ENCODE results near the gene AIG1.
"Not testable (repeated sequence)": the region's sequence is repeated elsewhere in the genome, so short reads cannot be mapped to it uniquely, and the experiment has no call there.

AIG1 gene

DNA sequence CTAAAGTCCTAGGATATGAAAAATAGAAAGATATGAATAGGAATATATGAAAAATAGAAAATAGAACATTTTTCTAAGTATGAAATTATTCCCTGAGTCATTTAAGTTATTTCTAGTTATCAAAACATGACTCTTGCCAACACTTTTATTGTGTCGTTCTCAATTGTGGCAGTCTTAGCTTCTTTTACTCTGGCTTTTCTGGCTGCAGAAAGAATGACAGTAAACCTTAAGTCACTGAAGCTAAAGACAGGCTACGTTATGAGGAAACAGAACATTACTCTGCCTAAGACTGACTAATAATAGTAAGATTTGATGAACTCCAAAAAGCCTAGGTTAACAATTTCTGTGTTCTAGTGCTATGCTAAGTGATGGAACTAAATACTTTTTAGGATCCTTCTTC, 74.6 kb downstream of the AIG1 start:
- Histone ChIP-seq H3K27ac (no peak overlapping the region), H3K4me1 (ENCODE audit: low read depth, poor library complexity, severe bottlenecking) (no peaks in the 10 kb centered on the region), H3K4me3 (IDR thresholded peaks at IDR 0.05; ENCODE audit: insufficient read depth, low read depth, low read length) (no peak overlapping the region), H3K4me2 (no peak overlapping the region), H3K36me3 (ENCODE audit: insufficient read depth) (no peaks in the 10 kb centered on the region), H2AFZ (ENCODE audit: low read depth) (no peak overlapping the region), H3K27me3 (ENCODE audit: insufficient read depth, low read depth) (no peaks in the 10 kb centered on the region), H4K20me1 (ENCODE audit: insufficient read depth) (no peaks in the 10 kb centered on the region), H3K9ac (no peak overlapping the region), H3K79me2 (ENCODE audit: insufficient read depth, low read depth) (no peaks in the 10 kb centered on the region)
- TF ChIP-seq, protein P1, sequence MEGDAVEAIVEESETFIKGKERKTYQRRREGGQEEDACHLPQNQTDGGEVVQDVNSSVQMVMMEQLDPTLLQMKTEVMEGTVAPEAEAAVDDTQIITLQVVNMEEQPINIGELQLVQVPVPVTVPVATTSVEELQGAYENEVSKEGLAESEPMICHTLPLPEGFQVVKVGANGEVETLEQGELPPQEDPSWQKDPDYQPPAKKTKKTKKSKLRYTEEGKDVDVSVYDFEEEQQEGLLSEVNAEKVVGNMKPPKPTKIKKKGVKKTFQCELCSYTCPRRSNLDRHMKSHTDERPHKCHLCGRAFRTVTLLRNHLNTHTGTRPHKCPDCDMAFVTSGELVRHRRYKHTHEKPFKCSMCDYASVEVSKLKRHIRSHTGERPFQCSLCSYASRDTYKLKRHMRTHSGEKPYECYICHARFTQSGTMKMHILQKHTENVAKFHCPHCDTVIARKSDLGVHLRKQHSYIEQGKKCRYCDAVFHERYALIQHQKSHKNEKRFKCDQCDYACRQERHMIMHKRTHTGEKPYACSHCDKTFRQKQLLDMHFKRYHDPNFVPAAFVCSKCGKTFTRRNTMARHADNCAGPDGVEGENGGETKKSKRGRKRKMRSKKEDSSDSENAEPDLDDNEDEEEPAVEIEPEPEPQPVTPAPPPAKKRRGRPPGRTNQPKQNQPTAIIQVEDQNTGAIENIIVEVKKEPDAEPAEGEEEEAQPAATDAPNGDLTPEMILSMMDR (conservative IDR thresholded peaks at IDR 0.05; ENCODE audit: low read depth, low read length): no peak

DNA sequence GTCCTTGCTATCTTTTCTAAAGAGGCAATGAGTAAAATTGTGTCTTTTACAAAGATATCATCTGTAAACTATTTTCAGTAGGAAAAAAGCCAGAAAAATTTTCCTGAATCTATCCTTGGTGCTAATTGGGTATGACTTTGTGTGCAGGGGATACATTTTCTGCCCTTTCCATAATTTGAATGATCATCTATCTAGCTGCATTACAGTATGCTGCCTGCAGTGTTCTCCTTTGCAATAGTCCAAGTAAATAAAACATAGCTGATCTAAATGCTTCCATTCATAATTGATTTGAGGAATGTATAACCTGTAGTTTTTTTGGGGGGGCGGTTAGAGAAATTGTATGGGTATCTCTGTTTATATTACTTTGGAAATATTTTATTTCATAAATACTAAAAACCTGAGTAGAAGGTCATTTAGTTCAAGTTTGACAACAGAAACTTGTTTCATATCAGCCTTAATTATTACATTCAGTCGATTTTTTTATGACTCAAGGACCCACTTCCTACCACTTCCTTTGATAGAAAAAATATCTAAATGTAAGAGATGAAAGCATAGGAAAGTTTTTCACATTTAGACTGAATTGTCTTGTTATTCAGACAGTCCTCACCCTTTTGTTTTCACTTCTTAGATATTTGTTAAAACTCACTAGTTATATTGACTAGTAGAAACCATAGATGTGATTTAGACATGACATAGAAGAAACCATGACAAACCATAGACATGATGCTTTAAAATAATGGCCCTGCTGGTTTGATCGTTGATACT, 75.3 kb downstream of the AIG1 start:
- no peak overlapping the region for H3K4me3 ChIP-seq (IDR thresholded peaks at IDR 0.05; ENCODE audit: insufficient read depth, low read depth, low read length)

DNA sequence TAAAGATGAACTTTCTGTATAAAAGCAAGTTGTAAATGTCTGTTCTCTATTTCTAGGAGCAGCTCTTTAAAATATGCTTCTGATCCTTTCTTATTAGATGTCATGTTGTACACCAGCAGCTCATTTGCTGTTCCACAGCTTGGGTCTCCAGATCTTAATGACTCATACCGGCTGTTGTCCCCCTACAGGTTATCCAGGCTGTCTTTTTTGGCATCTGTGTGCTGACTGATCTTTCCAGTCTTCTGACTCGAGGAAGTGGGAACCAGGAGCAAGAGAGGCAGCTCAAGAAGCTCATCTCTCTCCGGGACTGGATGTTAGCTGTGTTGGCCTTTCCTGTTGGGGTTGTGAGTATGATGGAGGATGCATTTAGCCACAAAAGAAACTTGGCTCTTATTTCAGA, 76.0 kb downstream of the AIG1 start:
- Histone ChIP-seq H3K4me3 (IDR thresholded peaks at IDR 0.05; ENCODE audit: insufficient read depth, low read depth, low read length) (no peak overlapping the region), H4K20me1 (ENCODE audit: insufficient read depth) (no peaks in the 10 kb centered on the region), H2AFZ (ENCODE audit: low read depth) (no peak overlapping the region), H3K4me1 (ENCODE audit: low read depth, poor library complexity, severe bottlenecking) (no peaks in the 10 kb centered on the region), H3K36me3 (ENCODE audit: insufficient read depth) (no peaks in the 10 kb centered on the region), H3K79me2 (ENCODE audit: insufficient read depth, low read depth) (no peaks in the 10 kb centered on the region), H3K27me3 (ENCODE audit: insufficient read depth, low read depth) (no peaks in the 10 kb centered on the region), H3K4me2 (no peak overlapping the region), H3K9ac (no peak overlapping the region), H3K27ac (no peak overlapping the region)
- TF ChIP-seq, protein P1 (conservative IDR thresholded peaks at IDR 0.05; ENCODE audit: low read depth, low read length): no peak

More for the DNA sequence above, 75.3 kb downstream of the AIG1 start:
- H3K27ac ChIP-seq: no peak overlapping the region
- H2AFZ ChIP-seq (ENCODE audit: low read depth): no peak overlapping the region
- no peak overlapping the region for H3K9ac ChIP-seq
- H3K4me2 ChIP-seq: no peak overlapping the region
- H3K36me3 ChIP-seq (ENCODE audit: insufficient read depth): no peaks in the 10 kb centered on the region
- H3K79me2 ChIP-seq (ENCODE audit: insufficient read depth, low read depth): no peaks in the 10 kb centered on the region
- H4K20me1 ChIP-seq (ENCODE audit: insufficient read depth): no peaks in the 10 kb centered on the region
- no peaks in the 10 kb centered on the region for H3K4me1 ChIP-seq (ENCODE audit: low read depth, poor library complexity, severe bottlenecking)
- H3K27me3 ChIP-seq (ENCODE audit: insufficient read depth, low read depth): no peaks in the 10 kb centered on the region
- TF ChIP-seq, protein P1 (conservative IDR thresholded peaks at IDR 0.05; ENCODE audit: low read depth, low read length): no peak

DNA sequence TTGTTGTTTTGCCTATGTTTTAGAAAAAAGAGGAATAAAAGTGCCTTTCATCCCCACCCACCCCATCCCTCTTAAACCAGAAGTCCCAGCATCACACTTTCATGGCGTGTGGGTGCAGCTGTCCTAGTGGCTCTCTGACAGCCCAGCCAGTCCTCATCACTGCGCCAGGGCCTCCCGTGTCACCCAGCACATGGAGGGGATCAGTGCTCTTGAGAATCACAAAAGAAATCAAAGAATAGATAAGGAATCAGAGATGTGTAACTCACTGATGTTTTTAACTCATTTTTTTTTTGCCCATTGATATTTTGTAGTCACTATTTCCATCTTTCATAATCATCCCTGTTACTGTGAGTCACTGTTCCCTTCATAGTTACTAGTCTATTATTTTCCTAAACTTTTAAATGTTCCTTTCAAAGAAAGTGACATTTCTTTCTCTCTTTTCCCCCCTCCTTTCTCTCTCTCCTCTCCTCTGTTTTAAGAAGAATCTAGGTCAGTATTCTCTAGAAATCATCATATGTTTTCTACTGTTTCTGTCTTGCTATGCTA, 78.6 kb downstream of the AIG1 start:
- no peaks in the 10 kb centered on the region for H3K27me3 ChIP-seq (ENCODE audit: insufficient read depth, low read depth)
- H4K20me1 ChIP-seq (ENCODE audit: insufficient read depth): no peaks in the 10 kb centered on the region
- H3K36me3 ChIP-seq (ENCODE audit: insufficient read depth): no peaks in the 10 kb centered on the region
- H3K9ac ChIP-seq: no peak overlapping the region
- no peak overlapping the region for H3K4me3 ChIP-seq (IDR thresholded peaks at IDR 0.05; ENCODE audit: insufficient read depth, low read depth, low read length)
- no peaks in the 10 kb centered on the region for H3K79me2 ChIP-seq (ENCODE audit: insufficient read depth, low read depth)
- H3K4me1 ChIP-seq (ENCODE audit: low read depth, poor library complexity, severe bottlenecking): no peaks in the 10 kb centered on the region
- no peak overlapping the region for H2AFZ ChIP-seq (ENCODE audit: low read depth)
- TF ChIP-seq, protein P1 (conservative IDR thresholded peaks at IDR 0.05; ENCODE audit: low read depth, low read length): no peak
- H3K4me2 ChIP-seq: no peak overlapping the region
- no peak overlapping the region for H3K27ac ChIP-seq

DNA sequence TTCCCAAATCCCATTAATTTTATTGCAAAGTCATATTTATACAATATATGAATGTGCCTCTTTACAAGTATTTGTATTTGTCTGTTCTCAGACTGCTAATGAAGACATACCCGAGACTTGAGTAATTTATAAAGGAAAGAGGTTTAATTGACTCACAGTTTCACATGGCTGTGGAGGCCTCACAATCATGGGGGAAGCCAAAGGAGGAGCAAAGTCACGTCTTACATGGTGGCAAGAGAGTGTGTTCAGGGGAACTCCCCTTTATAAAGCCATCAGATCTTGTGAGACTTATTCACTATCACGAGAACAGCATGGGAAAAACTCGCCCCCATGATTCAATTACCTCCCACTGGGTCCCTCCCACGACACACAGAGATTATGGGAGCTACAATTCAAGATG, 79.2 kb downstream of the AIG1 start:
- not testable (repeated sequence) for H4K20me1 ChIP-seq (ENCODE audit: insufficient read depth); H3K27me3 ChIP-seq (ENCODE audit: insufficient read depth, low read depth); H3K36me3 ChIP-seq (ENCODE audit: insufficient read depth); H3K4me3 ChIP-seq (IDR thresholded peaks at IDR 0.05; ENCODE audit: insufficient read depth, low read depth, low read length); H3K4me2 ChIP-seq; H3K27ac ChIP-seq; H3K79me2 ChIP-seq (ENCODE audit: insufficient read depth, low read depth); H2AFZ ChIP-seq (ENCODE audit: low read depth); H3K4me1 ChIP-seq (ENCODE audit: low read depth, poor library complexity, severe bottlenecking); H3K9ac ChIP-seq
